OCI-LY7 (cell line): ENCODE results near the gene ACBD6. TPM values are rescaled to one million over a fixed set of nuclear protein-coding genes. Genes with fewer than 3 reads are reported as not detected.
A peak's percentile ranks its signal among the peaks of the same experiment; 100 is the strongest.

Experiments used
- BruUV-seq: library from RNA; stranded (reverse); fragments of 400-500 nt; replicated peaks from 2 replicates; lab custom pipeline; 2021; lab: Mats Ljungman, UMichigan
- CTCF ChIA-PET: fragments of 300-600 bp; sonication (Branson Sonifier 250); formaldehyde crosslinking; loops from one replicate; lab custom pipeline; 2022; ENCODE audit warnings: antibody characterized with exemption; ENCODE audit not compliant: unreplicated experiment; lab: Charles Lee
- POLR2A ChIA-PET: fragments of 300-600 bp; sonication (Branson Sonifier 250); formaldehyde crosslinking; loops from one replicate; lab custom pipeline; 2022; ENCODE audit warnings: antibody characterized with exemption; lab: Charles Lee
- DNase-seq: peaks from one replicate; pipeline ENCODE4 v3.0.0-alpha.2; 2015; ENCODE audit warnings: low spot score
- H2AFZ ChIP-seq: fragments of 200-600 bp; sonication (generic), shearing (Covaris generic); 2 replicates; pipeline ENCODE4 v1.6.1; 2014; ENCODE audit warnings: mild to moderate bottlenecking, antibody characterized with exemption, low read length, moderate library complexity
- H3K27ac ChIP-seq: fragments of 200-600 bp; sonication (generic); 2 replicates; pipeline ENCODE4 v1.5.1; 2014; ENCODE audit warnings: mixed run types, low read depth, mild to moderate bottlenecking, moderate library complexity, low read length, inconsistent platforms; ENCODE audit not compliant: poor library complexity, severe bottlenecking
- H3K36me3 ChIP-seq: fragments of 200-600 bp; sonication (generic); 2 replicates; pipeline ENCODE4 v1.6.1; 2014; ENCODE audit warnings: mild to moderate bottlenecking, antibody characterized with exemption, low read length, moderate library complexity, mixed read lengths; ENCODE audit not compliant: insufficient read depth
- H3K4me1 ChIP-seq: fragments of 200-600 bp; sonication (generic); 2 replicates; pipeline ENCODE4 v1.5.1; 2014; ENCODE audit warnings: mild to moderate bottlenecking, low read length; ENCODE audit not compliant: insufficient read depth, poor library complexity, severe bottlenecking
- H3K4me2 ChIP-seq: fragments of 200-600 bp; sonication (generic); 2 replicates; pipeline ENCODE4 v1.6.1; 2014; ENCODE audit warnings: mild to moderate bottlenecking, low read length
- H3K4me3 ChIP-seq: fragments of 200-600 bp; sonication (generic); 2 replicates; pipeline ENCODE4 v1.5.1; 2014; ENCODE audit warnings: mild to moderate bottlenecking, low read depth, low read length; ENCODE audit not compliant: poor library complexity, severe bottlenecking
- H3K79me2 ChIP-seq: fragments of 200-600 bp; sonication (generic); 2 replicates; pipeline ENCODE4 v1.6.1; 2016; ENCODE audit warnings: low read depth, mild to moderate bottlenecking, low read length, moderate library complexity, mixed read lengths; ENCODE audit not compliant: insufficient read depth
- H3K9me2 ChIP-seq: fragments of 200-600 bp; sonication (generic); 2 replicates; pipeline ENCODE4 v1.6.1; 2016; ENCODE audit warnings: mild to moderate bottlenecking, low read length, mixed read lengths; ENCODE audit not compliant: insufficient read depth
- H3K9me3 ChIP-seq: fragments of 200-600 bp; sonication (generic); 2 replicates; pipeline ENCODE4 v1.6.1; 2014; ENCODE audit warnings: mild to moderate bottlenecking, mixed run types, low read length, mixed read lengths
- H4K20me1 ChIP-seq: fragments of 200-600 bp; sonication (generic); 2 replicates; pipeline ENCODE4 v1.6.1; 2014; ENCODE audit warnings: mild to moderate bottlenecking, antibody characterized with exemption, low read length, moderate library complexity, mixed read lengths; ENCODE audit not compliant: insufficient read depth
- CTCF ChIP-seq: fragments of 200-600 bp; sonication (generic); conservative IDR thresholded peaks from 2 replicates; pipeline ENCODE4 v1.5.1; 2014; ENCODE audit warnings: mild to moderate bottlenecking, antibody characterized with exemption, low read length, moderate library complexity, mixed read lengths
- EZH2phosphoT487 ChIP-seq: fragments of 200-600 bp; sonication (generic); IDR thresholded peaks from 2 replicates; pipeline ENCODE4 v1.6.1; 2018; ENCODE audit warnings: low read depth, borderline replicate concordance, mild to moderate bottlenecking, mixed run types, antibody characterized with exemption, low read length, moderate library complexity, mixed read lengths
- intact Hi-C: fragments of 100-400 bp; cut with micrococcal nuclease; formaldehyde crosslinking; loops from one replicate; pipeline ENCODE4 v1.10.0; 2022; ENCODE audit not compliant: unreplicated experiment
- total RNA-seq, 2 experiments: library from RNA; depleted of rRNA in 1 of 2; stranded (reverse); fragments of >200 nt in 1 of 2; shearing (Covaris generic) in 1 of 2; gene quantifications; 2 replicates each; pipeline ENCODE4 v1.2.3, GENCODE V29; 2014 to 2022

The ACBD6 gene
- total RNA-seq, 2 experiments from 2014 or later: 61.2 to 78.4 TPM

- Histone ChIP-seq H3K36me3 (peaks cover 61% of the 10 kb centered on the region), H3K4me3 (no peak overlapping the region), H4K20me1 (no peaks in the 10 kb centered on the region), H3K9me2 (no peaks in the 10 kb centered on the region), H3K27ac (no peak overlapping the region), H3K9me3 (no peaks in the 10 kb centered on the region), H3K4me2 (no peak overlapping the region; the same call in 1 of the 2 replicates), H3K4me1 (no peaks in the 10 kb centered on the region), H3K79me2 (peaks cover 9% of the 10 kb centered on the region; the same call in 1 of the 2 replicates), H2AFZ (no peak overlapping the region)
- peak; percentile 67 for DNase-seq
- BruUV-seq: no TSS peak
- peak; percentile 96 for TF ChIP-seq CTCF
- TF ChIP-seq EZH2phosphoT487: no peak
- CTCF ChIA-PET: no interaction called here
- intact Hi-C loops: loop anchor here (1.0 kb wide), 1 partner anchor 230 kb away; no protein-coding TSS in a partner anchor
- POLR2A ChIA-PET: no interaction called here
Observed at GRCh38 chr1:180482425-180483275, 19.7 kb downstream of the ACBD6 start.

DNA sequence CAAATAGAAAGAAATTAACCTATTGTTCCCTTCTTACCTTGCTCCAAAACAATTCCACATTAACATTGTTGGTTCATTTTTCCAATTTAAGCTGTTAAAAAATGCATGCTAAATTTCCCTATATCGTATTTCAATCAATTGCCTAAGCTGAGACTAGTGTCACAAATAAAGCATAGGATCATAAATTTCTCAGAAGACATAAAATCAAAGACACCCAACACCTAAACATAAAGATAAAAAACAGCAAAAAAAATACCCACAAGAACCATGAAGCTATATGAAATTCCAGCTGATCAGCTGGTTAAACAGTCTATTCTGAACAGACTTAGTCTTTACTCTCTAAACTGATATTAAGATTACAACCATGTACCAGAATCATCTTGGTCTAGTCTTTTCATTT, 32.3 kb downstream of the ACBD6 start:
- TF ChIP-seq EZH2phosphoT487 (no peak), CTCF (no peak)
- Histone ChIP-seq H3K9me3 (no peaks in the 10 kb centered on the region), H3K4me3 (no peak overlapping the region), H3K4me1 (no peaks in the 10 kb centered on the region), H3K9me2 (no peaks in the 10 kb centered on the region), H2AFZ (no peak overlapping the region), H4K20me1 (no peaks in the 10 kb centered on the region), H3K36me3 (peaks cover 25% of the 10 kb centered on the region), H3K4me2 (no peak overlapping the region), H3K27ac (no peak overlapping the region), H3K79me2 (peaks cover 4% of the 10 kb centered on the region)
- DNase-seq: no peak
- intact Hi-C loops: no loop called here
- CTCF ChIA-PET: no interaction called here
- BruUV-seq: no TSS peak
- POLR2A ChIA-PET: interaction anchor here (0.7 kb wide), 1 partner anchor 32 kb away, joined by 3 read pairs; the partner anchor contains the start of gene ACBD6

- POLR2A ChIA-PET: interaction anchor here (1.0 kb wide), 1 partner anchor 250 kb away, joined by 3 read pairs; no protein-coding TSS in a partner anchor
- TF ChIP-seq CTCF (no peak), EZH2phosphoT487 (no peak)
- H3K27ac ChIP-seq: no peak overlapping the region
- H3K36me3 ChIP-seq: peaks cover 24% of the 10 kb centered on the region
- peaks cover 7% of the 10 kb centered on the region for H3K79me2 ChIP-seq
- peaks cover 1% of the 10 kb centered on the region; the same call in 1 of the 2 replicates for H3K9me3 ChIP-seq
- no peaks in the 10 kb centered on the region for H3K4me1 ChIP-seq
- no peaks in the 10 kb centered on the region for H4K20me1 ChIP-seq
- no TSS peak for BruUV-seq
- no peak overlapping the region for H2AFZ ChIP-seq
- no peaks in the 10 kb centered on the region for H3K9me2 ChIP-seq
- no peak for DNase-seq
- H3K4me3 ChIP-seq: no peak overlapping the region
- CTCF ChIA-PET: no interaction called here
- H3K4me2 ChIP-seq: no peak overlapping the region
- intact Hi-C loops: no loop called here
Observed at GRCh38 chr1:180468311-180468710, 34.1 kb downstream of the ACBD6 start.
